GM12878 (cell line): ENCODE measurements around the gene KRR1. TPM values are rescaled to one million over a fixed set of nuclear protein-coding genes. Genes with fewer than 3 reads are reported as not detected.

Source experiments
- ATAC-seq: fragments of 200-7000 bp; cut with Tn5 transposase; 3 replicates; pipeline ENCODE4 v1.9.1; 2020; ENCODE audit warnings: mild to moderate bottlenecking, moderate library complexity
- BruUV-seq: library from RNA; stranded (reverse); fragments of 400-500 nt; replicated peaks from 2 replicates; lab custom pipeline; 2021; lab: Mats Ljungman, UMichigan
- CTCF ChIA-PET: fragments of 300-600 bp; sonication (Branson Sonifier 250); formaldehyde crosslinking; extraction: SDS; loops from one replicate; lab custom pipeline; 2021; ENCODE audit warnings: inconsistent platforms; lab: Yijun Ruan, JAX
- POLR2A ChIA-PET: fragments of 350-600 bp; formaldehyde crosslinking; extraction: SDS; loops from one replicate; lab custom pipeline; 2021; ENCODE audit warnings: inconsistent platforms; lab: Charles Lee
- RAD21 ChIA-PET: fragments of 300-600 bp; sonication (Branson Sonifier 250); formaldehyde crosslinking; loops from one replicate; lab custom pipeline; 2023; ENCODE audit warnings: antibody characterized with exemption; ENCODE audit not compliant: unreplicated experiment; lab: Charles Lee
- SMC1A ChIA-PET: fragments of 300-600 bp; sonication (Branson Sonifier 250); formaldehyde crosslinking; loops from one replicate; lab custom pipeline; 2023; ENCODE audit not compliant: unreplicated experiment, uncharacterized antibody; lab: Charles Lee
- DNase-seq: peaks from one replicate; pipeline ENCODE4 v3.0.0-alpha.2; 2011; ENCODE audit warnings: low read depth, low spot score
- FAIRE-seq: peaks from 3 replicates; lab custom pipeline; 2011; peaks lifted over from hg19 to GRCh38; lab: Jason Lieb, UNC
- H2AFZ ChIP-seq: 2 replicates; pipeline ENCODE4 v1.6.0; 2011; ENCODE audit warnings: low read depth, low read length, control low read depth; ENCODE audit not compliant: control insufficient read depth
- H3K27ac ChIP-seq: 2 replicates; pipeline ENCODE4 v1.5.1; 2011; ENCODE audit warnings: control low read depth; ENCODE audit not compliant: control insufficient read depth, insufficient read depth
- H3K27me3 ChIP-seq, 2 experiments: replicated peaks in 1 of 2; 2 replicates each; pipeline versions ENCODE4 v1.6.0 to v1.6.1; 2011; ENCODE audit warnings: low read length in 1 of 2; ENCODE audit not compliant: control insufficient read depth in 2 of 2, insufficient read depth in 2 of 2
- H3K36me3 ChIP-seq, 2 experiments: 2 replicates each; pipeline ENCODE4 v1.5.1; 2011; ENCODE audit warnings: low read length in 1 of 2; ENCODE audit not compliant: control insufficient read depth in 2 of 2, insufficient read depth in 2 of 2
- H3K4me1 ChIP-seq: 2 replicates; pipeline ENCODE4 v1.6.1; 2011; ENCODE audit warnings: mild to moderate bottlenecking, low read length, moderate library complexity, mixed read lengths; ENCODE audit not compliant: control insufficient read depth, insufficient read depth
- H3K4me2 ChIP-seq: 2 replicates; pipeline ENCODE4 v1.6.0; 2011; ENCODE audit warnings: control low read depth; ENCODE audit not compliant: control insufficient read depth, insufficient read depth
- H3K4me3 ChIP-seq: fragments of 200-600 bp; sonication (generic); 2 replicates; pipeline ENCODE4 v1.5.1; 2016
- H3K79me2 ChIP-seq: 2 replicates; pipeline ENCODE4 v1.6.0; 2011; ENCODE audit warnings: low read length; ENCODE audit not compliant: control insufficient read depth, insufficient read depth
- H3K9ac ChIP-seq: 2 replicates; pipeline ENCODE4 v1.8.0; 2011; ENCODE audit warnings: low read length, control low read depth, mixed read lengths; ENCODE audit not compliant: control insufficient read depth, insufficient read depth
- H3K9me3 ChIP-seq: replicated peaks from 3 replicates; pipeline ENCODE4 v1.5.1; 2011; ENCODE audit warnings: mild to moderate bottlenecking, low read length; ENCODE audit not compliant: control insufficient read depth, insufficient read depth
- H4K20me1 ChIP-seq: 2 replicates; pipeline ENCODE4 v1.6.0; 2011; ENCODE audit not compliant: control insufficient read depth, insufficient read depth
- CHD1 ChIP-seq: IDR thresholded peaks from 2 replicates; pipeline ENCODE4 v1.6.1; 2012; ENCODE audit warnings: low read depth, low read length, improper control_type of control experiment
- IKZF1 ChIP-seq: fragments of 450-650 bp; conservative IDR thresholded peaks from 2 replicates; pipeline ENCODE4 v1.6.1; 2017; ENCODE audit warnings: antibody characterized with exemption, mild to moderate bottlenecking
- KLF5 ChIP-seq: fragments of 450-650 bp; IDR thresholded peaks from 2 replicates; pipeline ENCODE4 v1.6.1; 2014; ENCODE audit warnings: mild to moderate bottlenecking; ENCODE audit not compliant: partially characterized antibody
- LARP7 ChIP-seq: fragments of 450-650 bp; IDR thresholded peaks from 2 replicates; pipeline ENCODE4 v1.6.1; 2017; ENCODE audit warnings: mild to moderate bottlenecking
- MYC ChIP-seq: IDR thresholded peaks from 2 replicates; pipeline ENCODE4 v1.6.1; 2011; ENCODE audit warnings: mild to moderate bottlenecking, low read length, moderate library complexity, inconsistent platforms; ENCODE audit not compliant: insufficient read depth, insufficient replicate concordance, insufficient read length, severe bottlenecking
- NFYB ChIP-seq: IDR thresholded peaks from 2 replicates; pipeline ENCODE4 v1.6.1; 2011; ENCODE audit warnings: low read depth, mild to moderate bottlenecking, low read length, improper control_type of control experiment, moderate library complexity; ENCODE audit not compliant: insufficient read depth
- PAX5 ChIP-seq: IDR thresholded peaks from 2 replicates; pipeline ENCODE4 v1.6.1; 2011; ENCODE audit warnings: low read depth, low read length, borderline replicate concordance
- PAX8 ChIP-seq: fragments of 450-650 bp; IDR thresholded peaks from 2 replicates; pipeline ENCODE4 v1.6.1; 2017; ENCODE audit warnings: mild to moderate bottlenecking, moderate library complexity
- RFX5 ChIP-seq: IDR thresholded peaks from 2 replicates; pipeline ENCODE4 v1.6.1; 2011; ENCODE audit warnings: low read depth, low read length, improper control_type of control experiment
- STAT1 ChIP-seq: fragments of 450-650 bp; conservative IDR thresholded peaks from 2 replicates; pipeline ENCODE4 v1.6.1; 2014; ENCODE audit warnings: antibody characterized with exemption, mild to moderate bottlenecking
- TAF1 ChIP-seq: IDR thresholded peaks from 2 replicates; pipeline ENCODE4 v1.6.1; 2011; ENCODE audit warnings: mild to moderate bottlenecking, low read depth, low read length, borderline replicate concordance
- TCF12 ChIP-seq: IDR thresholded peaks from 2 replicates; pipeline ENCODE4 v1.6.1; 2011; ENCODE audit warnings: low read depth, mild to moderate bottlenecking, low read length
- WRNIP1 ChIP-seq: IDR thresholded peaks from 2 replicates; pipeline ENCODE4 v1.6.1; 2011; ENCODE audit warnings: low read depth, low read length, improper control_type of control experiment, borderline replicate concordance
- WGBS: methylation state at CpG from one replicate; pipeline ENCODE4 v1.1.6; 2016; ENCODE audit warnings: low lambda C conversion rate; ENCODE audit not compliant: insufficient replicate concordance, insufficient coverage; ENCODE audit errors: missing lambda C conversion rate; 5-methylcytosine and 5-hydroxymethylcytosine counted together
- in situ Hi-C: fragments of 300-500 bp; cut with MboI; formaldehyde crosslinking; loops from 9 replicates; pipeline ENCODE4 v1.14.3; 2018; ENCODE audit warnings: mixed read lengths
- intact Hi-C: fragments of 100-400 bp; cut with micrococcal nuclease; formaldehyde crosslinking; loops from one replicate; pipeline ENCODE4 v1.14.2; 2022; ENCODE audit not compliant: unreplicated experiment
- polyA plus RNA-seq, 11 experiments: library from polyadenylated mRNA; depleted of rRNA in 4 of 11; unstranded in 6 of 11; stranded (reverse) in 5 of 11; fragments of >200 nt; fragmentation: Nextera tagmentation in 4 of 11; fragmentation: Illumina TruSeq in 1 of 11; extraction: Ambion mirVana in 4 of 11; extraction: Trizol in 1 of 11; gene quantifications; 1 replicate in 1 of 11; 2 replicates in 10 of 11; pipeline versions ENCODE4 v1.2.1 to v1.2.3, GENCODE V29; 2011 to 2016; ENCODE audit warnings: inconsistent platforms in 2 of 11, missing spikeins in 2 of 11, low read depth in 1 of 11
- total RNA-seq, 4 experiments: library from RNA; depleted of rRNA in 3 of 4; stranded (reverse); fragments of >200 nt in 3 of 4; fragmentation: Illumina TruSeq in 1 of 4; extraction: Trizol in 1 of 4; gene quantifications; 2 replicates each; pipeline versions ENCODE4 v1.2.1 to v1.2.3, GENCODE V29; 2013 to 2021
- TF ChIP-seq, protein P1 (sequence below): fragments of 450-650 bp; IDR thresholded peaks from 2 replicates; pipeline ENCODE4 v1.6.1; 2014; ENCODE audit warnings: mild to moderate bottlenecking
- TF ChIP-seq, protein P2 (sequence below): IDR thresholded peaks from 2 replicates; pipeline ENCODE4 v1.6.1; 2011; ENCODE audit warnings: borderline replicate concordance, low read depth, mild to moderate bottlenecking, moderate library complexity, mixed read lengths, low read length; ENCODE audit not compliant: insufficient read depth; ENCODE audit errors: extremely low read length

The KRR1 gene
- total and polyA plus RNA-seq, 10 of the 15 experiments (the other 5 are each of a cell fraction or from before 2014, with no cell fraction given), result 29.6 to 103 (median 75.3) TPM

DNA sequence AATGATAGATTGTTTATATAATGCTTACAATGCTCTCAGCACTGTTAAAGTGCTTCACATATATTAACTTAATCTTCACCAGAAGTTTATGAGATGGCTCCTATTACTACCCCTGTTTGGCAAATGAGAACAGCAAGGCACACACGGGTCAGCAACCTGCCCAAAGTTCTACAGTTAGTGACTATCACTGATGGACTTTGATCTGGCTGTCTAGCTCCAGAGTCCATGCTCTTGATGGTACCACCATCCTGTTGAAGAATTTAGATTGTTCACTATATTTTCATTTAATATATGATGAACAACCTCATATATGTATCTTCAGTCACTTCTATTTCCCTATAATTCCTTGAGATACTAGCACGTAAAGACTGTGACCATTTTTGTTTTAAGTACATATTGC lies 20.2 kb downstream of the KRR1 start:
- ChIA-PET RAD21 (no interaction called here), POLR2A (interaction anchor here (0.7 kb wide), 1 partner anchor 1109 kb away, joined by 5 read pairs; no protein-coding TSS in a partner anchor), CTCF (no interaction called here), SMC1A (interaction anchor here (1.1 kb wide), 1 partner anchor 548 kb away, joined by 3 read pairs; no protein-coding TSS in a partner anchor)
- no peaks in the 10 kb centered on the region for H4K20me1 ChIP-seq
- in situ Hi-C loops (loop anchor here (25.0 kb wide), 1 partner anchor 804 kb away; no protein-coding TSS in a partner anchor), intact Hi-C loops (no loop called here)
- no peaks in the 10 kb centered on the region for H3K9me3 ChIP-seq
- no peaks in the 10 kb centered on the region for H3K4me1 ChIP-seq
- FAIRE-seq, result no peak
- H3K27ac ChIP-seq, result no peak overlapping the region
- WGBS, result 100% methylated on average over 2 of the region's 2 CpGs
- H3K79me2 ChIP-seq, result no peaks in the 10 kb centered on the region
- H3K4me2 ChIP-seq, result no peak overlapping the region
- TF ChIP-seq CHD1, result no peak
- no peak for TF ChIP-seq TAF1
- TF ChIP-seq LARP7, result no peak
- no peak for TF ChIP-seq NFYB
- TF ChIP-seq, protein P1, sequence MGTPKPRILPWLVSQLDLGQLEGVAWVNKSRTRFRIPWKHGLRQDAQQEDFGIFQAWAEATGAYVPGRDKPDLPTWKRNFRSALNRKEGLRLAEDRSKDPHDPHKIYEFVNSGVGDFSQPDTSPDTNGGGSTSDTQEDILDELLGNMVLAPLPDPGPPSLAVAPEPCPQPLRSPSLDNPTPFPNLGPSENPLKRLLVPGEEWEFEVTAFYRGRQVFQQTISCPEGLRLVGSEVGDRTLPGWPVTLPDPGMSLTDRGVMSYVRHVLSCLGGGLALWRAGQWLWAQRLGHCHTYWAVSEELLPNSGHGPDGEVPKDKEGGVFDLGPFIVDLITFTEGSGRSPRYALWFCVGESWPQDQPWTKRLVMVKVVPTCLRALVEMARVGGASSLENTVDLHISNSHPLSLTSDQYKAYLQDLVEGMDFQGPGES, result no peak
- TF ChIP-seq RFX5, result no peak
- TF ChIP-seq KLF5, result no peak
- no peak for TF ChIP-seq STAT1
- TF ChIP-seq IKZF1, result no peak
- TF ChIP-seq TCF12, result no peak
- TF ChIP-seq PAX5, result no peak
- TF ChIP-seq, protein P2, sequence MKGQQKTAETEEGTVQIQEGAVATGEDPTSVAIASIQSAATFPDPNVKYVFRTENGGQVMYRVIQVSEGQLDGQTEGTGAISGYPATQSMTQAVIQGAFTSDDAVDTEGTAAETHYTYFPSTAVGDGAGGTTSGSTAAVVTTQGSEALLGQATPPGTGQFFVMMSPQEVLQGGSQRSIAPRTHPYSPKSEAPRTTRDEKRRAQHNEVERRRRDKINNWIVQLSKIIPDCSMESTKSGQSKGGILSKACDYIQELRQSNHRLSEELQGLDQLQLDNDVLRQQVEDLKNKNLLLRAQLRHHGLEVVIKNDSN, result no peak
- TF ChIP-seq WRNIP1, result no peak
- no peak for TF ChIP-seq PAX8
- no peak for TF ChIP-seq MYC
- no TSS peak for BruUV-seq
- peaks cover 0 to 10% of the 10 kb centered on the region in 2 experiments; a peak in 1 of 4 replicates for H3K36me3 ChIP-seq
- no peak overlapping the region for H2AFZ ChIP-seq
- no peaks in the 10 kb centered on the region for H3K27me3 ChIP-seq
- DNase-seq, result no peak
- H3K4me3 ChIP-seq, result no peak overlapping the region
- no peak overlapping the region for H3K9ac ChIP-seq
- ATAC-seq, result no peak
